GM19035 (cell line): ENCODE data around the gene TMEM273.

Experiments
- ATAC-seq: cut with Tn5 transposase; IDR thresholded peaks from one replicate; pipeline ENCODE4 v1.9.1; 2021; ENCODE audit not compliant: unreplicated experiment

Gene TMEM273

DNA sequence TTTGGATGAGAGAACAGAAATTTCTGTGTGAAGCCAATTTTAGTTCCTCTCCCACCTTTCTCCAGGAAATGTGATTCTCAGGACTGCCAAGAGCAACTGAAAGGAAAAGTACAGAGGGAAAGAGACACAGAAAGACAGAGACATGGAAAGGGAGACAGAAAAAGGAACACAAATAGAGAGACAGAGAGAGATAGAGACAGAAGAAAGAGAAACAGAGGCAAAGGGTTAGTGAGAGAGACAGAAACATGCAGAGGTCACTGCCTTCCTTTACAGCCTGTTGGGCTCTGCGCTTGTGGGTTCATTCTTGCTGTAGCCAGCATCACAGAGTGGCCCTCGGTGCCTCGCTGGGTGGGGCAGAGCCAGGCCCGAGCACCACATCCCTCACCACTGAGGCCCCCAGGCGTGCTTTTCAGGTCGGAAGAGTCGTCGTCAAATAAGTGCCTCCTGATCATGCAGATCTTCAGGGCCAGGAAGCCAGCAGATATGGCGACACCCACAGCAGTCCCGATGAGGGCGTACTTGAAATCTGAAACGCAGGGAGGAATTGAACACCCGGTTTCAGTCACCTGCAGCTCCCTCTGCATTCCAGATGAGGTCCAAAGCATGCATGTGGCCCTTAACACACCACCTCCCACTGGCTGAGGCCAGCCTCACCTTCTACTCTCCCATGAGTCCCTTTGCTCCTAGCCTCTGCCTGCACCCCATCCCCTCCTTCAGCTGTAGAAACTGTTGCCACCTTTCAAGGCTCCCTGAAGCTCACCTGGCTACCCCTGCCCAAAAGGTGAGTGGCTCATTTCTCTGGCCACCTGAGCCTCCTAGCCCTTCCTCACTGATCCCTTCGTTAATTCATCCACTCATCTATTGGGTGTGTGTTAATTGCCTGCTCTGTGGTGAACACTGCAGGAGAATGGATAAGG lies 21.4 kb downstream of the TMEM273 start:
- no peak for ATAC-seq

DNA sequence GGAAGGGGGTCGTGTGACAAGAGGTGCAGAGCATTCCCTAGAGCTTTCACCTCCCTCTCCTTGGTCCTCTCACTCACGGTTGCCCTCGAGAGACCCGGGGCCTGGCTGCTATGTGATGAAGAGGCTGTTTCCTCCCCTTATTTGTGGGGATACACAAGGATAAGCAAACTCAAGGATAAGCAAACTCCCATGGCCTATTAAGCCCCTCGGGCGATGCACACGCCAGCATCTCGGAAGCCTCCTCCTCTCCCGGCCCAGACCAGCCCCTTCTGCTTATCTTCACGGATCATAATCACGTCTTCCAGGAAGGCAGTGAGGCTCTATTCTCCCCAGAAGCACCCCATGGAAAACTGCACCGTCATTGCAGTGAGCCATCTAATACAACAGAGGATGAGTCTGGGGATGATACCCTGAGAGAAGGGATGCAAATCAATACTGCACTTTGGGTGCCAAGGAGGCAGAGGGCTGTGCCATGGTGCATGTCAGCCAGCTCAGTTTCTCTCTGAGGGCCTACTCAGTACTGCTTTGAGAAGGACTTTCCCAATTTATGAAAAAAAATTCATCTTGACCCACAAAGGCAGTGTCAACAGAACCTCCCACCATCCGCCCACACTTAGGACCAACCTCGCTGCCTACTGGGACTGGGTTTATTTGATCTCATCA lies 22.2 kb downstream of the TMEM273 start:
- no peak for ATAC-seq

DNA sequence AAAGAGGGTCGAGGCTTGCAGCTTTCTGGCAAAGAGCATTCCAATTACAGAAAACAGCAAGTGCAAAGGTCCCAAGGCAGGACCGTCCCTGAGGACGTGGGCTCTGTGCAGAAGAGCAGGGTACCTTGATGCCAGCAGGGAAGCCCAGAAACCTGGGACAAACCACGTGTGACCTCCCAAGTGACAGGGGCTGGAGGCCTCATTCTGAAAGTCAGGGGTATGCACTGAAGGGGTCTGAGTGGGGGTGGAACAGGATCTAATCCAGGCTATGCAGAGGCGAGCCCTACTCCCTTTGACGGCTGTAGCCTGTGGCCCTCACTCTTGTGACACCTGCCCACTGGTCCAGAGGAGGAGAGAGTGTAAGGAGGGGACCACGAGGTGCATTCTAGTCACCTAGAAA lies 22.9 kb downstream of the TMEM273 start:
- ATAC-seq = no peak

DNA sequence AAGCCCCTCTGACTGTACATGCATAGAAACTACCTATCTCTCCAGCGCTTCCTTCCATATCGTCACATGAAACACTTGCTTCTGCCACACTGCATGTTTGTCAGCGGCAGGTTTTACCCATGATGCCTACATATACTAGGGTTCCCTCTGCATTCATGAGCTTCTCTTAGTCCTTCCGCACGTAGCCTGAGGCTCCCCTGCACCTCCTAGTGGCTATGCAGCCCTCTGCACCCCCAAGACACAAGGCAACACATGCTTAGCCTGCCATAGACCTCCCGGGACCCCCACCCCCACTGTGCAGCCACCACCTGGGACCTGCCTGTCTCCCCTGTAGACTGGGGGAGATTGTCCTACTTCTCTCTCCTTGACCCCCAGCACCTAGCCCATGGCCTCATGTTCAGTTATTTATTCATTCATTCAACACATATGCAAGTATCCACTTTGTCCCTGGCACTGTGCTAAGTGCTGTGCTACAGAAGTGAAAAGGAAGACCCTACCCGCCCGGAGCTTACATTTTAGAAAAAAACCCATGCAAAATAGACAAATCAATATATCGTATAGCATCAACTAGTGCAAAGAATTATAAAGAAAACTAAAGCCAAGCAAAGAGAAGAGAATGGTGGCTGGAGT lies 23.5 kb downstream of the TMEM273 start:
- ATAC-seq = peak; percentile 65

DNA sequence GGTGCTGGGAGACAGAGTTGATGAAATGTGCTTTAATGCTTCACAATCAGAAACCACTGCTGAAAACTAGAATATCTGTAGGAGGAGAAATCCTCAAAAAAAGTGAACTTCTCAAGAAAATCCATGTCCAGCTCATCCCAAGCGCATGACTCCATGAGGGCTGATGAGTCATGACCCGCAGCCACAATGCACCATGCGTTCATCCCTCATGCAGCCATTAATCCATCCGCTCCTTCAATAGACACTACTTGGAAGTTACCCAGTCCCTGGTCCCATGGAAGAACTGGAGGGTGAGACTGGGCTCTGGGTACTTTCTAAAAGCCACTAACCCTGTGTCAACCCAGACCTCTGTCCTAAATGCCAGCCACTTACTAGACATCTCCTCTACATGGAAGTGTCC lies 24.4 kb downstream of the TMEM273 start:
- no peak for ATAC-seq

DNA sequence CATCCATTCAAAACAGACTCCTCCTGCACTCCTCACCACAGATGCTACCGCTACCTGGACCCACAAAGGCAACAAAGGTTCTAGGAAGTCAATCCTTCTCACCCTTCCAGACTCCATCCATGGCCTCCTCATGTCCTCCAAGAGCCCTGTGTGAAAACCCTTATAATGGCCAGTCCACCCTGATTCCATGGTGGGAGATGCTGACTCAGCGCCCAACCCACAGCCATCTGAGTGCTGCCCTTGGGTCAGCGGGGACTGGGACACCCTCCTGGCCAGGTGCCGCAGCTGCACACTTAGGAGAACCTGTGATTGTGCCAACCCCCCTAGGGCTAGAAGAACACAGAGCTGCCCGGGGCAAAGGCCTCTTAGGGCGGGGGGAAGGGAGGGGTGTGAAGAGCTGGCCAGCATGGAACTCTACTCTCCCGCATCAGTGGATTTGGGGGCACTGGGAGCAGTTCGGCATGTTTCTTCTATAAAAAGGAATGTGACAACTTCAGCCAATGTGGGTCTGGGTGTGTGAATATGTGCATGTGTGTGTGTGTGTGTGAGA lies 25.4 kb downstream of the TMEM273 start:
- ATAC-seq = no peak

DNA sequence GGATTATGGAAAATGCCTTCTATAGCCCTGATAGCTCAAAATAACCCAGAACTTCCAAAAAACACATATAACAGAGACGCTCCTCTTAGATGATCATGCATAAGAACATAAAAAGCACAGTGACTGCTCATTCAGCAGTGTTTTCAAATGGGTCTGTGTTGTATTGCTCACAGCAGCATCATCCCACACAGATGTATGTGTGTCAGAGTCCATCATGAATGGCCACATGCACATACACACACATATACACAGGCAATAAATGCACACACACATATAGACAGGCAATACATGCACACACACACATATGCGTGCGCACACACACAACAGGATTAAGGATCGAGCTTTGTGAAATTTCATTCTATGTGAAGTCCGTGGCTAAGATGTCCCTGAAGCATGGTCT lies 26.1 kb downstream of the TMEM273 start:
- ATAC-seq = no peak

DNA sequence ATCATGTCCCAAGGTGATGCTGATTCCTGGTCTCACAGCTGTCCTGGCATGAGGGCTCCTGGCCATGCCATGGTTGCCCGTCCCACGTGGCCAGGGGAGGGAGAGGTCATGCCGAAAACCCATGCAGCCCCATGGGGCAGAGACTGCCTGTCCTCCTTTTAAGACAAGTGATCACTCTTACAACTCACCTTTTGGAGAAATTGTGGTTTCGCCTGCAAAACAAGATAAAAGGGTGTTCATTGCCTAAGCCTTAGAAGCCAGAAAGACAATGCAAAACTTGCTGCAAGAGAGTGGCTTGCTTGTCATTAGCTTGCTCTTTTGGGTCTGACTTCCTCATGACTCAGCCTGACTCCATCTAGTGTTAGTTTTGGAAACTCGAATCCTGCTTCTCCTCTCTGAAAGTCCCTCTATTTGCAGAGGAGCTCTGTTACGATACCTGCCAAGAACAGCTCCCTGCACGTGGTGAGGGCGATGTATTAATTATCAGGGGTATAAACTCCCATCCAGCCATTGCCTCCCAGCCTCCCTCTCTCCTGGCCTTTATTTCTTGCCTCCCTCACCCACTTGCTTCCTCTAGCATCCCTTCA lies 26.7 kb downstream of the TMEM273 start:
- no peak for ATAC-seq

DNA sequence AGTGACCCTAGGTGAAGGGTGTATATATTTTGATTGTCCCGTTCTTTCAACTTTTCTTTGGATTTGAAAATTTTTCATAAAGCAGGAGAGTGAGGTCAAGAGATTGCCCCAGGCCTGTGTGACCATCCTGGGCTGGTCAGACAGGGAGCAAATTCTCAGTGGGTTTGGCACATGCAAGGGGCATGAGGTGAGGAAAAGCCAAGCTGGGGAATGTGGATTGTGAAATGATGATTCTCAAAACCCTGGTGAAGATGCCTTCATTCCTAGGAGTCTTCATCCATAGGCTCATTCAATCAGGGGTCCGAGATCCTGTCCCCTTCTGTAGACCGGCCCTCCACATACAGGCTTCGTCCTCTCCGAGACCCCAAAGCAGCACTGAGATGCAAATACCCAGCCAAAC lies 27.4 kb downstream of the TMEM273 start:
- ATAC-seq = no peak

DNA sequence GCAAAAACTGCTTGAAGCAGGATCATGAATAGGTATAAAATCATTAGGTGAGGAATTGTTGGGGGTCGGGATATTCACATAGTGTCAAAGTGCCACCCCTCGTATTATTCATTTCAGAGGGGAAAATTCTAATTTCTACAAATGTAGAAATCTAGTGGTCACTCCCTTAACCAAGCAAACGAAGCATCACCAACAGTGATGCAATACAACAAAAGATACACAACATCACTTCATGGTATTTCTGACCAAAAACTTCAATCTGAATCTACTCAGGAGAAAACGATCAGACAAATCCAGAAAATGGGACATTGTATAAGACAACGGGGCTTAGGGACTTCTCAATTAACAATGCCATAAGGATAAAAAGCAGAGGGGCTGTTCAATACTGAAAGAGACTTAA lies 28.1 kb downstream of the TMEM273 start:
- no peak for ATAC-seq

DNA sequence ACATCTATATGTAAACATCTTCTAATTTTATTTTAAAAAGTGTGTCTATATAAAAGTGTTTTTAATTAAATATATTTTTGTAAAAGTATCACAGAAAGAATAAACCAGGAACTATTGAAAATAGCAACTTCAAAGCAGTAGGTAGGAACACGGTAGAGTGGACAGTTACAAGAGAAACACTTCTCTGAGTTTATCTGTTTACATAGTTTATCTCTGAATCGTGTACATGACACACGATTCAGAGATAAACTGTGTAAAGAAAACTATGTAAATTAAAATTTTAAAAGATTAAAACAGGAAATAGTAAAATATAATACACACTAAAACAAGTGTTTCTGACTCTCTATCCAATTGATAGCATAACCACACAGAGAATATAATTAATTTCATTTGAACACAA lies 29.3 kb downstream of the TMEM273 start:
- ATAC-seq = no peak

DNA sequence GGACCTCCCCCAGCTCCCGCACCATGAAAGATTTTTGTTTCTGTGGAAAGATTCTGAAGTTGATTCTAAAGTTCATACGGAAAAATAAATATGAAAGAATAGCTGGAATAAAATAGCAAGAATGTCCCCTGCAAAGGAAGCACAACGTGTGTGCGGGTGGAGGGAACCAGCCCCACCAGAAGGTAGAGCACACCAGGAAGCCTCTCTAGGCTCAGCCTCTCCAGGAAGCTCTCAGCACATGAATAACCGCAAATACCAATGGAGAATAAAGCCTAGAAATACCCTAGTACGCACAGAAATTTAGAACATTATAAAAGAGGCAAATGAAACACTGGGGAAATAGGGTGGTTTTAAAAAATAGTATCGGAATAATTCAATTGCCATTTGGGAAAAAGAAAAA lies 29.8 kb downstream of the TMEM273 start:
- no peak for ATAC-seq

DNA sequence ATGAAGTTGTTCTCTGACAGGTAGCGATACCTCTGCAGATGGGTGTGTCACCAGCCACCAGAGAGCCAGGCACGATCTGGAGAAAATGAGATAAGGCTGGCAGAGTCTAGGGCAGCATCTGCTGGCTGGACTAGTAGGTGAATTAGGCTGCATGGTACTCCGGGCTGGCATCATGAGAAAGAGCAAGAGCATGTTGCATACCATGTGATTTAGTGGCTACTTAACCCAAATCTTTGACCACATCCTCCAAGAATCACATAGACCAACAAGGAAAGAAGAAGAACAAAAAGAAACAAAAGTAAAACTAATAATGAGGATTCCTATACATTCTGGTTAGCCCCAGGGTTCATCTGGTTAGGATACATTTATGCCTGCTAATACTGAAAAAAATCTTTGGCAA lies 31.0 kb downstream of the TMEM273 start:
- ATAC-seq = no peak

DNA sequence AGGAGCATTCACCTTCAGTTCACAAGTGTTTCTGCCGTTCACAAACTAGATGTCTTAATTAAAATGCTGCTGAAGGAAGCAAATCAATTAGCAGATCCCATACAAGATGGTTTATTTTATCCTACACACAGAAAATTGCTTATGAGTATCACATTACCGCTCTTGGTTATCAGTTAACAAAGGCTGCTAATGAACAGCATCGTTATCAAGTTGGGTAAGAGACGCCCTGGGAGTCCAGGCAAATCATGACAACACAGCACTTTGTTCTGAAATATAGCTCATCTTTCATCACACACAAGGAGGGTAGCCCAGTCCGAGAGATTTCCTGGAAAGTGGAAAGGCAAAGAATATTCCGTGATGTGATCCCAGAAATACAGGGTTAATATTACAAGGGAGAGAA lies 33.5 kb downstream of the TMEM273 start:
- ATAC-seq = no peak

DNA sequence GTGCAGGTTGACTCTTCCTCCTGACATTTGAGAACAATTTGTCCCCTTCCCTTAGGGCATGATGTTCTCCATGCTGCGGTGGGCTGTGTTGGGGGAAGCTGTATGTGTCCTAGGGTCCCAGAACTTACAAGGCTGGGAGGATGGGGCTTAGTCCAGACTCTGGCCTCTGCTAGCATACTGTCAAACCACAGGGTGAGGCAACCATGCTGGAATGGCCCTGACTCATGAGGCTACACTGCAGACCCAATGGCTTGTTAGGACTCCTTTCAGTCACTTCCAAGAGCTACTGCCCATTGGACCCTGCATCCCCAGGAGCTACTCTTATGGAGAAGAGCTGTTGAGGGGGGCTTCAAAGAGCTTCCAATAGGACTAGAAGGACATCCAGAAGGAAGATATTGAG lies 34.2 kb downstream of the TMEM273 start:
- ATAC-seq = no peak

DNA sequence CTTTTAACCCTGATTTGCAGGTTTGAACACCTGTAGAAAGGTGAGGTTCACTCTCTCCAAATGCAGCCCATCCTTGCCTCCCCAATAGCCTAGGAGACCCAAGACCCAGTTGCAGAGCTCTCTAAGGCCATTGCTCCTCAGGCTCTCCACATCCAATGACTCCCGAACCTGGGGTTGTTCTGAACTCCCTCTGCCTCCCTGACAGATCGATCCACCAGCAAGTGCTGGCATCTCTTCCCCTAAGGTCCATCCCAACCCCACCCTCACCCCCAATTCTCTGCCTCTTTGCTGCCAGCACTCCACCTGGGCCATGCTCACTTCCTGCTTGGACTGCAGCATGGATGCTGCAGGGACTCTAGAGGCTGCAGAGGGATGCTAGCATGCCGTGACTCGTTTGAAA lies 35.1 kb downstream of the TMEM273 start:
- ATAC-seq = no peak

DNA sequence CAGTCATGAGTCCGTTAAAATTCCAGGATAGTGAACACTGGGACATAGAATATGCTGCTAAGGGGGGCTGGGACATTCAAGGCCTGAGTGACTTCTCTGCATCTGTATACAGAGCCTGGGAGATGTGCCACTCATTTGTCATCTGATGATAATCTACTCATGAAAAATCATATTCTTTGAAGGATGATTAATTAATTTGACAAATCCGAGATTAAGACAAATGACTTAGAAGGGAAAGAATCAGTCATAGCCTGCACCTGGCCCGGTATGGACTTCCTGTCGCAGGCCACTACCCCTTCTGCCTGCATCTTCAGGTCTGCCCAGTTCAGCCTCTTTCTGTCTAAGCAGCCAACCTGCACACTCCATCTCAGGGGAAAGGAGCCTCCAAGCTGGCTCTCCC lies 35.5 kb downstream of the TMEM273 start:
- ATAC-seq = no peak

DNA sequence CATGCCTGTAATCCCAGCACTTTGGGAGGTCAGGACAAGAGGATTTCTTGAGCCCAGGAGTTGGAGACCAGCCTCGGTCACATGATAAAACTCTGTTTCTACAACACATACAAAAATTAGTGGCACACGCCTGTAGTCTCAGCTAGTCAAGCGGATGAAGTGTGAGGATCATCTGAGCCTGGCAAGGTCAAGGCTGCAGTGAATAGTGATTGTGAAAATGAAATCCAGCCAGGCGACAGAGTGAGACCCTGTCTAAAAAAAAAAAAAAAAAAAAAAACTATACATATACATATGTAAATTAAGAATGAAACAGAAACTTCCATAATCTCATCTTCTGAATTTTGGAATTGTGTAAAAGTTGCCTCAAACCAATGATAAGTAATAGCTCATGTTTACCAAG lies 36.2 kb downstream of the TMEM273 start:
- no peak for ATAC-seq

DNA sequence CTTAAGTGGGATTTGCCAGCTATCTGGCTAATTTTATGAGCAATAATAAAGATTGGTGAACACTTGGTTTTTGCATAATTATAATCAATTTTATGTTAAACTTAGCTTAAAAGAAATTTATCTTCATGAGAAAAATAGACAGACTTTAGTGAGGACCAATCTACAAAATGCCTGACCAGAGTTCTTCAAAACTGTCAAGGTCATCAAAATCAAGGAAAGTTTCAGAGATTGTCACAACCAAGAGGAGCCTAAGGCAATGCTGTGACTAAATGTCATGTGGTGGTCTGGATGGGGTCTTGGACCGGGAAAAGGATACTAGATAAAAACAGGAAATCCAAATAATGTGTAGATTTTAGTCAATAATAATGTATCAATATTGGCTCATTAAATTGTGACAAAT lies 36.7 kb downstream of the TMEM273 start:
- no peak for ATAC-seq

DNA sequence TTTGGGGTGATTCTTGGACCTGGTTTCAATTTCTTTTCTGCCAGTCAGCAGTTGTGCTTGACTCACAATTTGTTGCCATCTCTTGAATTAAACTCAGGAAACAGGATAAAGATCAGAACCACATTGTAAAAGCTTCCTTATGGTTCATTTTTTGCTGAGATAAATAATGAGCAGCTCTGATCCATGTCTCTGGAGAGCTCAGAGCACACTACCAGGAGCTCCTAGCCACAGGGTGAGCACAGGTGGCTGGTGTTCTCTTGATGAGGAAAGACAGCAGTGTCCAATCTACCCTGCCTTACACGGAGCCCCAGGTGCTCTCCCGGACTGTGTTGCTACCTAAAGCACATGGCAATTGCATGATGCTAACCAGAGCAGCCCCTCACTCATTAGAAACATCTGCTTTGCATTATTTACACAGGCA lies 37.2 kb downstream of the TMEM273 start:
- ATAC-seq = no peak

DNA sequence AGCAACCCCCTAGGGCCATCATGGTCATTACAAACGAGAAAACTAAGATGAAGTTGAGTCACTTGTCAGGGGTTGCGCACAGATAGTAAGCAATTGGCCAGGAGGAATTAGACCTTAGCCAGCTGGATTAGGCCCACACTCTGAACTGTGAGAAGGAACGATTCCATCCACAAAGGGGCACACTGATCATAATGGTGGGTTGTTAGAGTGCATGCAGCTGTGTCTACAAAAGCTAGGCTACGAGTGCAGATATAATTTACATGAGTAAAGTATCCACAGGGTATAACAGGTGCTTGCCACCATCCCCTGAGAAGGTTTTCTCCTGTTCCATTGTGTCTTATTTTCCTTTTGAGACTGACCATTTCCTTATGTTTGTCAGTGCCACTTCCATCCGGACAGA lies 37.8 kb downstream of the TMEM273 start:
- ATAC-seq = no peak
